ENCODE data around the gene SPI1. TPM values are rescaled to one million over a fixed set of nuclear protein-coding genes. Genes with fewer than 3 reads are reported as not detected.

The SPI1 gene
- total RNA-seq, 2 experiments from 2014 or later = 4.9 to 5.9 TPM

- H3K4me3 ChIP-seq (ENCODE audit: low read length) = peak within 1 kb of the TSS; percentile 74
- ATAC-seq (ENCODE audit: poor library complexity) = peak; percentile 86
- POLR2A ChIA-PET = interaction anchor here (0.7 to 2.6 kb wide), 10 partner anchors 8 to 193 kb away, joined by 3 to 14 read pairs (median 4); partner anchors contain the start of genes DDB2 and PSMC3
Observed at GRCh38 chr11:47407746-47408590, 29.6 kb upstream of the SPI1 start, which contains the start of gene SLC39A13. TSS of gene SLC39A13 (plus strand) at chr11:47408590. CDS start at chr11:47410095, 1,505 bp downstream.

GRCh38 chr11:47406896-47407745 is 28.8 kb upstream of the SPI1 start:
- peaks cover 17% of the 10 kb centered on the region for H3K36me3 Mint-ChIP-seq (ENCODE audit: low read depth)
- H3K4me3 ChIP-seq (ENCODE audit: low read length) = peak overlapping the region; percentile 60

More at GRCh38 chr11:47407746-47408590, 29.6 kb upstream of the SPI1 start, which contains the start of gene SLC39A13:
- TF ChIP-seq CTCF (IDR thresholded peaks at IDR 0.05) = peak; percentile 84
- no peaks in the 10 kb centered on the region for H3K27me3 ChIP-seq (ENCODE audit: control insufficient read depth in 1 of 2, insufficient read depth in 2 of 2, low read length in 2 of 2)
- Mint-ChIP-seq H3K36me3 (ENCODE audit: low read depth) (peaks cover 17% of the 10 kb centered on the region), H3K27ac (peak within 1 kb of the TSS; percentile 95), H3K4me3 (peak within 1 kb of the TSS; percentile 99), H3K27me3 (no peaks in the 10 kb centered on the region), H3K9me3 (no peaks in the 10 kb centered on the region), H3K4me1 (ENCODE audit: low read depth) (peaks cover 17% of the 10 kb centered on the region)
- no peaks in the 10 kb centered on the region for H3K36me3 ChIP-seq (ENCODE audit: insufficient read depth, low read length)
- H3K27ac ChIP-seq (ENCODE audit: low read depth in 1 of 2, low read length in 2 of 2) = peak within 1 kb of the TSS; percentile 84 to 88
- H3K9me3 ChIP-seq (ENCODE audit: control insufficient read depth in 1 of 2, insufficient read depth in 1 of 2, low read length in 2 of 2) = no peaks in the 10 kb centered on the region
- intact Hi-C loops (cut with DNase I, micrococcal nuclease) = loop anchor here (1.0 to 10.0 kb wide), 5 partner anchors 34 to 473 kb away; partner anchors contain the start of genes ARFGAP2 (in 1 of the 2), CSTPP1 (in 1 of the 2), FNBP4 (in 1 of the 2) and MADD (in 1 of the 2)
- peaks cover 40% of the 10 kb centered on the region for H3K4me1 ChIP-seq (ENCODE audit: insufficient read depth, low read length)
- DNase-seq = peak; percentile 78 to 95 (median 89)
- CTCF ChIA-PET = interaction anchor here (0.6 to 1.7 kb wide), 2 partner anchors 7 to 34 kb away, joined by 3 to 13 read pairs; no protein-coding TSS in a partner anchor

More at GRCh38 chr11:47406896-47407745, 28.8 kb upstream of the SPI1 start:
- Mint-ChIP-seq H3K27me3 (no peaks in the 10 kb centered on the region), H3K9me3 (no peaks in the 10 kb centered on the region), H3K4me3 (peak overlapping the region; percentile 91), H3K27ac (peak overlapping the region; percentile 95), H3K4me1 (ENCODE audit: low read depth) (peaks cover 17% of the 10 kb centered on the region)
- ChIA-PET CTCF (interaction anchor here (1.7 kb wide), 1 partner anchor 33 kb away, joined by 13 read pairs; no protein-coding TSS in a partner anchor), POLR2A (interaction anchor here (0.9 to 1.0 kb wide), 3 partner anchors 13 to 47 kb away, joined by 3 to 5 read pairs (median 3); no protein-coding TSS in a partner anchor)
- Histone ChIP-seq H3K36me3 (ENCODE audit: insufficient read depth, low read length) (no peaks in the 10 kb centered on the region), H3K4me1 (ENCODE audit: insufficient read depth, low read length) (peaks cover 38% of the 10 kb centered on the region), H3K27me3 (ENCODE audit: control insufficient read depth in 1 of 2, insufficient read depth in 2 of 2, low read length in 2 of 2) (no peaks in the 10 kb centered on the region), H3K27ac (ENCODE audit: low read depth in 1 of 2, low read length in 2 of 2) (peak overlapping the region; percentile 52 to 88), H3K9me3 (ENCODE audit: control insufficient read depth in 1 of 2, insufficient read depth in 1 of 2, low read length in 2 of 2) (no peaks in the 10 kb centered on the region)
- no peak for ATAC-seq (ENCODE audit: poor library complexity)
- peak in 2 of 14 experiments; percentile 8 to 35 for DNase-seq
- intact Hi-C loops (cut with DNase I, micrococcal nuclease) = loop anchor here in 1 of 2 experiments (5.0 to 10.0 kb wide), 4 partner anchors 135 to 472 kb away; partner anchors contain the start of genes ARFGAP2, CSTPP1, FNBP4 and MADD
- TF ChIP-seq CTCF (IDR thresholded peaks at IDR 0.05) = no peak

Measured in CD4-positive, alpha-beta T cell (primary cell).